ENCODE data around the gene KLF11. TPM values are rescaled to one million over a fixed set of nuclear protein-coding genes. Genes with fewer than 3 reads are reported as not detected.
A peak's percentile ranks its signal among the peaks of the same experiment; 100 is the strongest.
"Not testable (repeated sequence)": the region's sequence is repeated elsewhere in the genome, so short reads cannot be mapped to it uniquely, and the experiment has no call there.

Gene KLF11
- total RNA-seq, 1 donor from 2014 or later, result 24.4 TPM

DNA sequence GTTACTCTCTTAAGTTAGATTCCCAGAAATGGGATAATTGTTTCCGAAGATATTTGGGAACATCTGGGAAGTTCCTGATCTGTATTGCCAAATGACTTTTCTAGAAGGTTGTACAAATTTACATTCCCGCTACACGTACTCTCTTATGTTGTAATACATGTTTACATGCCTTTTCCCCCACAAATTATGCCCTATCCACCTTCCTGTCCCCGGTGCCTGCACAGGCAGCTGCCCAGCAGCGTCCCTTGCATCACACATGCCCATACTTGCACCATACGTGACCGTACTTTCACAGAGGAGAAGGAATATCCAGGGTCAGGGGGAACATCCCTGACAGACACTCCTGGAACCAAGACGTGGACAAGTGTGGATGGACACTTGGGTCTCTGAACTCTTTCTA lies 24.2 kb upstream of the KLF11 start:
- intact Hi-C loops (cut with DNase I), result no loop called here
- DNase-seq, result no peak
- ATAC-seq (ENCODE audit: poor library complexity), result no peak

DNA sequence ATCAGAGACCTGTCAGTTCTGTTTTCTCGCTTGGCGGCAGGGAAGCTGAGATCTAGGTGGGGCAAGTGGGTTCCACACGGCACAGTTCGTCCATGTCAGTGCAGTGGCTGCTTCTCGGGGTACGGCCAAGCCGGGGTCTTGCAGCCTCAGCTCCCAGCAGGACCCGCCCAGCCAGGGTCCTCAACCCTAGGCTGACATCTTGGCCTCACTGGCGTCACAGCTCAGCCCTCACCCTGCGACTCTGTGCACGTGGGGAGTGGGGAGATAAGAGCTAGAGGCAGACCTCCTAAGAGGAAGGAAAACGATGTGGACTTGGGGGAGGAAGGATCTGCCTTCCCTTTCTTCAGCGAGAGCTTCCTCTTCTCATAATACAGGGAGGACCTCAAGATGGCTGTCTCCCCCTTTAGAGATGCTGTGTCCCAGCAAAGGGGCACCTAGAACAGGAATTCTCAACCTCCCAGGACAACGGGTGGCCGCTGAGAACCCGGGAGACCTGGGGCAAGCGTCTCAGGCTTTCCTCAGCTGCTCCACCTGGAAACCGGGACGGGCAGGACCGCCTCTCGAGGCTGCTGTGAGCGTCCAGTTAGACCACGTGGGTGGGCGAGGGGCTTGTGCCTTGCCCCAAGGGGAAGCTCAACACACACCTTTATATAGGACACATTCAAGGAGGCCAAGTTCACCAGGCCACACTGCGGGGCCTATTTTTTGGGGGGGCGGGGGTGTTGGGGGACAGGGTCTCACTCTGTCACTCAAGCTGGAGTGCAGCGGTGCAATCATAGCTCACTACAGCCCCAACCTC lies 23.5 kb upstream of the KLF11 start:
- ATAC-seq (ENCODE audit: poor library complexity), result no peak
- intact Hi-C loops (cut with DNase I), result no loop called here

DNA sequence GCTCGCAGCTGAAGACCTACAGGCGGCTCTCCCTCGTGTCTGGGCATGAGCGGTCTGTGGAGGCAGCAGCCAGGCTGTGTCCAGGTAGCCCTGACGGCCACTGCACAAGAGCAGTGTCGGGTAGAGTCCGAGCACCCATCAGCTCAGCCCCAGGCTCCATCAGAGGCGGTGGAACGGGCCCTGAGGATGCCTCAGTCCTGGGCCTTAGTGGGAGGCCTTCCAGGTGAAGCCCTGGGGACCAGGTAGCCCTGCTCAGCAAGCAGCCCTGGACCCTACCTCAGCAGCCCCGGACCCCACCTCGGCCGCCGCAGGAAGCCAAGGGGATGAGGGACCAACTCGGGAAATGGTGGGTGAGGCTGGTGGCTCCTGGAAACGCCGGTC lies 21.3 kb upstream of the KLF11 start:
- ATAC-seq (ENCODE audit: poor library complexity) (peak; percentile 15), DNase-seq (no peak)
- intact Hi-C loops (cut with DNase I), result no loop called here

More for the DNA sequence above, 23.5 kb upstream of the KLF11 start:
- no peak for DNase-seq

DNA sequence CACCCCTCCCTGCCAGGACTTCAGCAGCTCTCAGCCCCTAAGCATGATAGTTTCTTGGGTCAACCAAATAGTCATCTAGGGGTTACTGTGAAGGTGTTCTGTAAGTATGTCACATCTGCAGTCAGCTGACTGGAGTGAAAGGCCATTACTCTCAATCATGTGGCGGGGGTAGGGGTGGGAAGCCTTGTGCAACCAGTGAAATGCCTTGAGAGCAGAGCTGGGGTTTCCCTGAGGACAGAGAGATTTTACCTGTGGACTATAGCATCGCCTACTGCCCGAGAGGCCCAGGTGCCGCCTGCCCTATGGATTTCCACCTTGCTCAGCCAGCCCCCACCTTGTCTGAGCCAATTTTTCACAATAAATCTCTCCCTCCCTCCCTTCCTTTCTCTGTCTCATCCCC lies 20.9 kb upstream of the KLF11 start:
- no peak for ATAC-seq (ENCODE audit: poor library complexity)

DNA sequence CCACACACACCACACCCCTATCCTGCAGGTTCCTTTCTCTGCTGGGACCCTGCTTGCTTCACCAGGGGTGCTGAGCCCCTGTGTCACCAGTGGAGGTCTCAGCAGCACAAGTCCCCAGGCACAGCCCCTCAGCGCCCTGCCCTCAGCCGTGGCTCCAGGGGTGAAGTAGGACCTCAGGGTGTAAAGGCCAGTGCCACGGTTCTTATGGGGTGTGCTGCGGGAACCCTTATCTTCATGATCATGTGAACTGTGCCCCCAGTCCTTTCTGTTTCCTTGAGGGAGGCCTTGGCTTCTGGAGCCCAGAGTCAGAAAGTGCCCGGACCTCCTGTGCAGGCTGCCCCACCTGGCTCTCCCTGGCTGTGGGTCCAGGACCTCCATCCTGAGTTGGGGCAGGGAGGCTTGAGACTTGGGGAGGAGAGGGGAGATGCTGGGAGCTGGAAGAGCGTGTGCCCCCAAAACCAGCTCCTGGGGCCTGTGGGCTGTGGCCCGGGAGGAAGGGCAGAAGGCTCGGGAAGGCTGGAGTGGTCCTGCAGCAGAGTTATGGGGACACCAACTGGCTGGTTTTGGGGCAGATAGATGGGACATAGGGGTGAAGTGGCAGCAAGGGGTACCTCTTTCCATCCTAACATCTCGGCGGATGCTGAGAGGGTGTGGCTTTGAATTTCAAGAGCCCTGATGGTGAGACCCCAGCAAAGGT lies 20.2 kb upstream of the KLF11 start:
- DNase-seq (no peak), ATAC-seq (ENCODE audit: poor library complexity) (no peak)
- intact Hi-C loops (cut with DNase I), result no loop called here

More for the DNA sequence above, 20.9 kb upstream of the KLF11 start:
- DNase-seq, result no peak
- intact Hi-C loops (cut with DNase I), result no loop called here

DNA sequence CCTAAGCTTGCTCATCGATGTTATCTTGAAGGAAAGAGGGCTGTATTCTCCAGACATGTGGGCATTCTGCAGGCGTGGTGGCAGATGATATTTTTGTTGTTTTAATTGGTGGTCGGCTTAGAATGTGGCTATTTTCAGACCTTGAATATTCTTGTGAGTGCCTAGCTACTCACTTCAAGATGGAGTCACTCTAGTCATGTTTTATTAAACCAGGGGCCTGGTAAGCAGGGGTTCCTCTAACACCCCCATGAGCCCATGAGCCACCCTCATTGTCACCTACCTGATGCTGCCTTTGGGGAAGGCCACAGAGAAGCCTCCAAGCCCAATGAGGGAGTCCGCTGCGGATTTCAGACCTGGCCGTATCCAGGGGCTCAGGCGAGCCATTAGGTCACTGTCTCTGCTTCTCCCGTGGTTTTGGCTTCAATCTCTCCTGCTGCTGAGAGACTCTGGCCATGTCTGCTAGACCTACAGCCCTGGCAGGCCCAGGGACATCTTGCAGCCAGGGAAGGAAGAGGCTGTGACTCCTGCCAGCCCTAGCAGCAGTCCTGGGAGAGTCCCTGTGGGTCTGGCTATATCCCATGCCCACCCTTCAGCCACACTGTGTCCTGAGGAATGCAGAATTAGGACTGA lies 16.3 kb upstream of the KLF11 start:
- DNase-seq (peak; percentile 2), ATAC-seq (ENCODE audit: poor library complexity) (no peak)
- intact Hi-C loops (cut with DNase I), result no loop called here

DNA sequence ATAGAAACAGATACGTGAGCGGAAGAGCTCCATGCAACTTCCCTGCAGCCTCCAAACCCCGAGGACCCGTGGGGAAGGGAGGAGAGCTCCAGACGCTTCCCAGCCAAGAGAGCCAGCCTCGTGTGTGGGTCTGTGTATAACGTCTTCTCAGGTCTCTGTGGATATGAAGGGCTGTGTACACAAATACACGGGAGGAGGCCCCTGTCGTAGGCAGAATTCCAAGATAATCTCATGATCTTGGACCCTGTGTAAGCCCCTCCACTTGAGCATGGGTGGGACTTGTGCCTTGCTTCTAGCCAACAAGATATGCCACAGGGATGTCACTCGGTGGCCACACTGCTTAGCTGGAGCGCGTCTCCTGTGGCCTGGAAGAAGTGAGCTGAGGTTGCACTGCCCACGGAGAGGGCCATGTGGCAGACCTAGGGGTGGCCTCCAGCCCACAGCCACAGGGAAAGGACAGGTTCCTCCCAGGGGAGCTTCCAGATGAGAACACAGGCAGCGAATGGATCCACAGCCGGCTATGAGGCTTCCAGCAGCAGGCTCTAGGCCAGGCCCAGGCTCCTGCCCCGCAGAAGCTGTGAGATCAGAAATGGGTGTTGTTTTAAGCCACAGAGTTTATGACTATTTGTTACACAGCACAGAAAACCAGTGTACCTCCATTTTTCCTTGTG lies 15.6 kb upstream of the KLF11 start:
- DNase-seq, result no peak
- peak; percentile 22 for ATAC-seq (ENCODE audit: poor library complexity)
- intact Hi-C loops (cut with DNase I), result no loop called here

DNA sequence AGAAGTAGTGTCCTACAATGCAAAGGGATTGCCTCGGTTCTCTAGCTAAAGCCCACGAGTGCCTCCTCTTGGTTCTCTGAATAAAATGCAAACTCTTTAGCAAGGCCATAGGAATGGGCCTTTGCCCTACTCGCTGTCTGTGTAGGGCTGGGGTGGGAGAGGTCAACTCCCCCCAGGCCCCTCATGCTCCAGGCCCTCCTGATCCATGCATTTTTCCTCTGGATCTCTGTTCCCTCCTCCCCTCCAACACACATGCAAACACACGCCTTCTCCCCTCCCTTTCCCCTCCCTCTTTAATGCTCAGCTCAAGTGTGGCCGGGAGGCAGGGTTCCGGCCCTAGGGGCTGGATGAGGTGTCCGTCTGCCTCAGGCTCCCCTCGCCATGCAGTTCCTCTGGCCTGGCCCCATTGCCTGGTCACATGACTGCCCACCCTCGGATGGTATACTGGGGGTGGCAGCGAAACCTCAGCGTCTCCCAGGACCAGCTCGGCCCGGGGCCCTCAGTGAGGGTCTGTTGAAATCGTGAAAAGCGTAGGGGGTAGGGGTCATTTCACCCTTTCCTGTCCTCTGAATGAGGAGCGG lies 14.9 kb upstream of the KLF11 start:
- DNase-seq, result no peak
- intact Hi-C loops (cut with DNase I), result no loop called here
- no peak for ATAC-seq (ENCODE audit: poor library complexity)

DNA sequence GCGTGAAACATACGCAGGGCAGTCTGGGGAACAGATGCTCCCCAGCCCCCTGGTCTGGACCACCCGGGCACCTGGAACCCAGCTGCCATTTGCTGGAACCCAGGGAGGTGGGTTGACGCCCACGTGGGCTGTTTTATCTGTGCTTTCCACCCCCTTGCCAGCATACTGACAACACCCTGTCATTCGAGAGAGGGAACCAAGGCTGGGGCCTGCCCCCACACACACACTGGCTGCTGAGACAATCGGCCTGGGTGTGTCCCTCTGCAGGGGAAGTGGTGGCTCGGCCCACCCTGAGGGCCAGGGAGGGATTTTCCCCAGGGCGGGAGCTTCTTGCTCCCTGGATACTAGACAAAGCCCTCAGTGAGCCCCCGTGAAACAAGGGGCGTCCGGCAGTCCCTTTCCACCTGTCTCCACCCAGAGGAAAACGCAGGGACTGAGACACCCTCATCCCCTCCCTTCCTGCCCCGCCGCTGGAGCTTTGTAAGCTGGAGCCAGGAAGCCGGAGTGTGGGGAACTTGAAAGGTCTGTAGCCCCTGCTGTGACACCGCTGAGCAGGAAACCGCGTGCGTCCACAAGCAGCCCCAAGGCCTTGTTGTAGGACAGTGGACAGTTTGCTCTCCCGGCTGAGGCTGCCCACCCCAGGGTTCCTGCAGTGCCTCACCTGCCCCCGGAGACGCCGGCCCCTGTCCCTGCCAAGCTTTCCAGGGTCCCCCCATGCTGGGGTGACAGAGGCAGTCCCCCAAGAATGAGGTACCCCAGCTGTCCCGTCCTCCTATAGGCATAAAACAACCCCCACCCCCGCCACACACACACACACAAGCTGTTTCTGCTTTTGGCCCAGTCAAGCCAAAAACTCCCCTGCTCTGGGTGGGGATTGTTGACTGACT lies 14.1 kb upstream of the KLF11 start:
- intact Hi-C loops (cut with DNase I), result no loop called here
- peak; percentile 85 for DNase-seq
- peak; percentile 74 for ATAC-seq (ENCODE audit: poor library complexity)

DNA sequence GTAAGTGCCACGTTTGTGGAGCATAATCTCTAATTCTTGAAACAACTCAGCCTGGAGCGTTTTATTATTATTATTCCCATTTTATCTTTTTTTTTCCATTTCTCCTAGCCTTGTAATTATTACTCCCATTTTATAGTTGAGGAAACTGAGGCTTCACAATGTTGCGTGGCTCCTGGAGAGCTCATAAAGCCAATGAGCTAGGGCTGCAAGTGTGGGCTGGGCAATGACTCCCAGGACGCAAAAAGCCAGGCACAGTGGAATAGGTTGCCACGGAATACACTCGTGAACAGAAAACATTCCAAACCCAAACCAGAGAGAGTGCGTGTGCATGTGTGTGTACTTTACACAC lies 13.5 kb upstream of the KLF11 start:
- peak; percentile 16 for DNase-seq
- no peak for ATAC-seq (ENCODE audit: poor library complexity)
- intact Hi-C loops (cut with DNase I), result no loop called here

DNA sequence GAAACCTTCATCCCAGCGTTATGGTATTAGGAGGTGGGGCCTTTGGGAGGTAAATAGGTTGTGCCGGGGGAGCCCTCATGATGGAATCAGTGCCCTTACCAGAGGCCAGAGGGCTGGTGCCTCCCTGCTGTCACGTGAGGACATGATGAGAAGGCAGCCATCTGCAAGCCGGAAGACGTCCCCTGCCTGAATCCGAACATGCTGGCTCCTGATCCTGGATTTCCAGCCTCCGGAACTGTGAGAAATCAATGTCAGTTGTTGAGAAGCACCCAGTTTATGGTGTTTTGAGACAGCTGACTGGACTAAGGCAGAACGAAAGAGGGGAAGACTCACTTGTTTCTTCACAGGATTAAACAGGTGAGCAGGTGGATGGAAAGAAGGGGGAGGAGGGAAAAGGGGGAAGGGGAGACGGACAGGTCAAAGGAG lies 13.0 kb upstream of the KLF11 start:
- no peak for ATAC-seq (ENCODE audit: poor library complexity)
- intact Hi-C loops (cut with DNase I), result no loop called here
- peak; percentile 43 for DNase-seq

DNA sequence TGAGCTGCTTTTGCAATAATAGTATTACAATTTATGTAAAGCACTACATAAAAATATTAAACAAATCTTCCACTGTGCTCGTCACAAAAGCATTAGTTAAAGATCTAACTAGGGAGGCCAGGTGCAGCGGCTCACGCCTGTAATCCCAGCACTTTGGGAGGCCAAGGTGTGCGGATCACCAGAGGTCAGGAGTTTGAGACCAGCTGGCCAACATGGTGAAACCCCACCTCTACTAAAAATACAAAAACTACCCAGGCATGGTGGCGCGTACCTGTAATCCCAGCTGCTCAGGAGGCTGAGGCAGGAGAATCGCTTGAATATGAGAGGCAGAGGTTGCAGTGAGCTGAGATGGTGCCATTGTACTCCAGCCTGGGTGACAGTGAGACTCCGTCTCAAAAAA lies 12.6 kb upstream of the KLF11 start:
- DNase-seq, result peak; percentile 14
- ATAC-seq (ENCODE audit: poor library complexity); intact Hi-C loops (cut with DNase I): not testable (repeated sequence)

DNA sequence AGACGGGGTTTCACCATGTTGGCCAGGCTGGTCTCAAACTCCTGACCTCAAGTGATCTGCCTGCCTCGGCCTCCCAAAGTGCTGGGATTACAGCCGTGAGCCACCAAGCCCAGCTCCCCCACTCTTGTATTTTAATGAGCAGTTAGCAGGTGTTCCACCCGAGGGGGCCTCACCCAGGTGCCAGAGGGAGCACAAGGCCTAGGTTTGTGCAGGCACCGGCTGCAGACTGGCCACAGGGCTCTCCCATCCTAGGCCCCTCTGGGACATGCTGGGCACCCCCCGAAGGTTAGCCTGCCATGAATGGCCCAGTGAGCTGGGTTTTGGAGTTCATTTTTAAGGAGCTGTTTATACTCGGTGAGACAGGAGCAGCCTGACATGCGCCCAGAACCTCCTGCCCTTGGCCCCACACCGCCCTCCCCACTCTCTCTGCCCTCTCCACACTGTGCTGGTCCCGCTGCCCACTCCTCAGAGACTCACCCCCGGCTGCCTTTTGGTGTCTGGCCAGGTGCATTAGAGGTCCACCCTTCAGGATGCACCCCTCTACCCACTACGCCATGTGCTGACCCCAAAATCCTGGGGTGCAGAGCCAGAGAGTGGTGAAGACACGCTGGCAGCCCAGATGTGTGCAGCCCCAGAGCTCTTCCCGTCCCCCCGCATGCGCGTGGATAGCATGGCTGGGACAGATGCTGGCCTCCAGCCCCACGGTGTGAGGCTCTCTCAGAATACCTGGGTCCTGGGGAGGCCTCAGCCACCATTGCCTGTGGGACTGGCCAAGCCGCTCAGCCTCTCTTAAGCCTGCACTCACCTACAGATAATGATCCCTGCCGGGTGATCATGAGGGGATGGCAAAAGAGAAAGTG lies 11.2 kb upstream of the KLF11 start:
- intact Hi-C loops (cut with DNase I), result no loop called here
- peak; percentile 32 for DNase-seq
- ATAC-seq (ENCODE audit: poor library complexity), result no peak

DNA sequence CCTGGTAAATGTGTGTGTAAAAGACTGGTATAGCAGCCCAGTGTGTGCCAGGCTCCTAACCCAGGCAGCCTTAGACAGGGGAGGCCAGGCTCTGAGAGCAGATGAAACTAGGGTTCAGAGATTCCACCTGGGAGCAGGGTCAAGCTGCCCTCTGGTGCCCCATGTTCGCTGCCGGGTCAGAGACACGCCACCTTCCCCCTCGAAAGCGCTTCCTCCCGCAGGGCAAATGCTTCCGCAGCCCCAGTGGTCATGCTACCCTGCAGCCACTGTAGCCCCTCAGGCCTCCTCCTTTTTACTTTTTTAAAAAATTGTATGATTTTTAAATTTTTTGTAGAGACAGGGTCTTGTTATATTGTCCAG lies 10.6 kb upstream of the KLF11 start:
- DNase-seq, result peak; percentile 31
- intact Hi-C loops (cut with DNase I), result no loop called here
- no peak for ATAC-seq (ENCODE audit: poor library complexity)

DNA sequence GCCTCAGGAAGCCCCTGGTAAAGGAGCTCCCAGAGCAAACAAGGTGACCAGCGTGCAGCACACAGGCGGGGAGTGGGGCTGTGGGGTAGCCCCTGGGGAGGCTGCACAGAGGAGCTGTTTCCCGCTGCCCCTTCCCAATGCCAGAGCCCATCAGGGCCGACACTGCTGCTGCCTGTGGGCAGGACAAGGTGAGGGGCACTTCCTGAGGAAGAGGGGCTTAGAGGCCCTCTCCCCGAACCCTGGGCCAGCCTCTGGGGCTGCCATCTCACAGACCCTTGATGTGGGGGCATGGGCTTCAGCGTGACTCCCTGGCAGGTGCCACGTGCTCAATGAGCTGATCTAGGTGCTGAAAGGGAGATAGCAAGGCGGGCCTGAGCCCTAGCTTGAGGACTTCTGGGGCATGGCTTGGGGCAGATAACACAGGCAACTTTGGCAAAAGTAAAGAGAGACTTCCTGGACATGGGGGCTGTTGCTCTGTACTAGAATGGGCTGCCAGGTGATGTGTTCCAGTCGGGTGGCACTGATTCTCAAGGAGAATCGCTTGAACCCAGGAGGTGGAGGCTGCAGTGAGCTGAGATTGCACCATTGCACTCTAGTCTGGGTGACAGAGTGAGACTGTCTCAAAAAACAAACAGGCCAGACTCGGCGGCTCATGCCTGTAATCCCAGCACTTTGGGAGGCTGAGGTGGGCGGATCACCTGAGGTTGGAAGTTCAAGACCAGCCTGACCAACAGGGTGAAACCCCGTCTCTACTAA lies 9.9 kb upstream of the KLF11 start:
- peak; percentile 46 for DNase-seq
- peak; percentile 3 for ATAC-seq (ENCODE audit: poor library complexity)
- intact Hi-C loops (cut with DNase I), result no loop called here

DNA sequence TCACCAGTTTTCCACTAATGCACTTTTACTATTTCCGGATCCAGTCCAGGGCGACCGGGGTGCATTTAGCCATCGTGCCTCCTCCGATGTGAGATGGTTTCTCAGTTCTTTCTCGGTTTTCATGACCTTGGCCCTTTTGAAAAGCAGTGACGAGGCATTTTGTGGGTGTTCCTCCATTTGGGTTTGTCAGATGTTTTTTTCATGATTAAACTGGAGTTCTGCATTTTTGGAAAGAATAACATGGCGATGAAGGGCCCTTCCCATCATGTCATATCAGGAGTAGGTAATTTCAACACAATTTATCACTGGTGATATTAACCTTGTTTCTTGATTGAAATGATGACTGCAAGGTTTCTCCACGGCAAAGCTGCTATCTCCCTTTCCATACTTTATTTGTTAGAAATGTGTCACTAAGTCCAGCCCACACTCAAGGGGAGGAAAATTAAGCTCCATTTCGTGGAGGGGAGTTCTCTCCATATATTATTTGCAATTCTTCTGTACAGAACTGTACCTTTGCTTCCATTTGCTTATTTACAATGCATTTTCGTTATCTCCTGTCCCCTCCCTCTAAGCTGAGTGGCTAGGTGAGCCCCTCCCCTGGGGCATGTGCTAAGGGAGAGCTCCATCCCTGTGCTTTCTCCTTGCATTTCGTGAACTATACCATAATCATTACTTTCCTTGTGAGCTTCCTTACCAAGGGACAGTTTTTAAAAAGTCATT lies 8.9 kb upstream of the KLF11 start:
- DNase-seq (no peak), ATAC-seq (ENCODE audit: poor library complexity) (no peak)
- intact Hi-C loops (cut with DNase I), result no loop called here

All from Right ventricle myocardium superior (tissue), 1 donor.